K562 (cell line): Measurements from ENCODE around the gene EXOC2. TPM values are rescaled to one million over a fixed set of nuclear protein-coding genes. Genes with fewer than 3 reads are reported as not detected.

Experiments used
- ATAC-seq: fragments of 200-7000 bp; cut with Tn5 transposase; 3 replicates; pipeline ENCODE4 v1.9.1; 2020; ENCODE audit warnings: moderate library complexity
- BruUV-seq: library from RNA; stranded (reverse); fragments of 400-500 nt; replicated peaks from 2 replicates; lab custom pipeline; 2021; lab: Mats Ljungman, UMichigan
- CTCF ChIA-PET: fragments of 300-600 bp; formaldehyde crosslinking; extraction: SDS; loops from one replicate; lab custom pipeline; 2021; ENCODE audit warnings: low intra/inter-chr PET ratio; lab: Yijun Ruan, JAX
- POLR2A ChIA-PET: fragments of 300-600, 350-650 bp; sonication (Branson Sonifier 250); formaldehyde crosslinking; extraction: SDS; loops from one replicate; lab custom pipeline; 2021; ENCODE audit warnings: antibody characterized with exemption, inconsistent platforms; lab: Yijun Ruan, JAX
- DNase-seq, 4 experiments: peaks; one replicate each; pipeline versions ENCODE4 v3.0.0 to v3.0.0-alpha.2; 2011 to 2018; ENCODE audit warnings: low spot score in 3 of 4, mixed read lengths in 3 of 4; ENCODE audit errors: extremely low read depth in 1 of 4
- FAIRE-seq: peaks from 2 replicates; lab custom pipeline; 2011; peaks lifted over from hg19 to GRCh38; lab: Jason Lieb, UNC
- H2AFZ ChIP-seq: 2 replicates; pipeline ENCODE4 v1.6.0; 2011; ENCODE audit warnings: low read depth, low read length, control low read depth, inconsistent platforms
- H3K27ac ChIP-seq: fragments of 200-600 bp; 3 replicates; pipeline ENCODE4 v1.8.0; 2011; ENCODE audit warnings: low read depth, mild to moderate bottlenecking, control low read depth, inconsistent platforms, low read length, moderate library complexity, mixed read lengths; ENCODE audit errors: extremely low read depth
- H3K27me3 ChIP-seq, 2 experiments: fragments of 300-600 bp in 1 of 2; 2 replicates in 1 of 2; 3 replicates in 1 of 2; pipeline versions ENCODE4 v1.6.0 to v1.8.0; 2011; ENCODE audit warnings: inconsistent platforms in 2 of 2, low read length in 2 of 2, mild to moderate bottlenecking in 1 of 2, mixed read lengths in 1 of 2, moderate library complexity in 1 of 2; ENCODE audit not compliant: control insufficient read depth in 2 of 2, insufficient read depth in 2 of 2
- H3K36me3 ChIP-seq: fragments of 300-600 bp; 3 replicates; pipeline ENCODE4 v1.8.0; 2011; ENCODE audit warnings: mild to moderate bottlenecking, low read length, inconsistent platforms; ENCODE audit not compliant: control insufficient read depth, insufficient read depth
- H3K4me1 ChIP-seq, 2 experiments: fragments of 200-600 bp in 1 of 2; replicated peaks in 1 of 2; 2 replicates in 1 of 2; 3 replicates in 1 of 2; pipeline versions ENCODE4 v1.5.1 to v1.8.0; 2011; ENCODE audit warnings: inconsistent platforms in 2 of 2, low read length in 2 of 2, mild to moderate bottlenecking in 1 of 2, mixed read lengths in 1 of 2, moderate library complexity in 1 of 2; ENCODE audit not compliant: control insufficient read depth in 2 of 2, insufficient read depth in 2 of 2
- H3K4me2 ChIP-seq: 2 replicates; pipeline ENCODE4 v1.6.1; 2011; ENCODE audit warnings: low read length, control low read depth, inconsistent platforms, mixed read lengths; ENCODE audit not compliant: insufficient read depth
- H3K4me3 ChIP-seq: fragments of 200-600 bp; sonication (generic), shearing (Covaris generic); 2 replicates; pipeline ENCODE4 v1.5.1; 2016; ENCODE audit warnings: control low read depth, inconsistent platforms
- H3K79me2 ChIP-seq: fragments of 200-600 bp; 3 replicates; pipeline ENCODE4 v1.8.0; 2011; ENCODE audit warnings: low read length, inconsistent platforms; ENCODE audit not compliant: control insufficient read depth, insufficient read depth
- H3K9ac ChIP-seq, 2 experiments: 2 replicates each; pipeline versions ENCODE4 v1.6.0 to v1.6.1; 2011; ENCODE audit warnings: low read depth in 2 of 2, low read length in 2 of 2, control low read depth in 1 of 2, inconsistent platforms in 1 of 2, mild to moderate bottlenecking in 1 of 2, mixed read lengths in 1 of 2; ENCODE audit not compliant: insufficient read depth in 1 of 2
- H3K9me1 ChIP-seq: one replicate; pipeline ENCODE4 v1.6.0; 2011; ENCODE audit warnings: inconsistent platforms, mild to moderate bottlenecking, low read length, moderate library complexity; ENCODE audit not compliant: control insufficient read depth, insufficient read depth
- H3K9me3 ChIP-seq: replicated peaks from 2 replicates; pipeline ENCODE4 v1.5.1; 2011; ENCODE audit warnings: low read depth, low read length, inconsistent platforms; ENCODE audit not compliant: control insufficient read depth, insufficient read depth
- H4K20me1 ChIP-seq: replicated peaks from 2 replicates; pipeline ENCODE4 v1.6.1; 2011; ENCODE audit warnings: low read length, inconsistent platforms, mixed read lengths; ENCODE audit not compliant: control insufficient read depth, insufficient read depth
- DDX20 ChIP-seq: fragments of 450-650 bp; IDR thresholded peaks from 2 replicates; pipeline ENCODE4 v1.6.1; 2016; ENCODE audit warnings: missing genetic modification characterization, low read depth, mild to moderate bottlenecking, missing compliant biosample characterization, moderate library complexity
- MLLT1 ChIP-seq, 2 experiments: fragments of 450-650 bp; IDR thresholded peaks; 2 replicates each; pipeline ENCODE4 v1.6.1; 2016
- NKRF ChIP-seq: fragments of 450-650 bp; IDR thresholded peaks from 2 replicates; pipeline ENCODE4 v1.6.1; 2016; ENCODE audit warnings: borderline replicate concordance
- RBM15 ChIP-seq: fragments of 200-400 bp; formaldehyde crosslinking; IDR thresholded peaks from 2 replicates; pipeline ENCODE4 v1.6.1; 2018; ENCODE audit warnings: mild to moderate bottlenecking, low read length, moderate library complexity; ENCODE audit not compliant: insufficient read depth
- RBM39 ChIP-seq: fragments of 200-400 bp; formaldehyde crosslinking; optimal IDR thresholded peaks from 2 replicates; pipeline ENCODE3; 2018; ENCODE audit warnings: low read depth, low read length
- ZC3H4 ChIP-seq: sonication (generic); formaldehyde crosslinking; IDR thresholded peaks from 2 replicates; pipeline ENCODE4 v1.9.0; 2021; ENCODE audit warnings: missing genetic modification reagents, borderline replicate concordance
- ZNF511 ChIP-seq: sonication (generic); formaldehyde crosslinking; IDR thresholded peaks from 2 replicates; pipeline ENCODE4 v1.8.0; 2022; ENCODE audit warnings: mild to moderate bottlenecking, missing genetic modification reagents
- ZNF518B ChIP-seq: fragments of 250-450 bp; sonication (Bioruptor Pico); IDR thresholded peaks from 2 replicates; pipeline ENCODE4 v1.5.0; 2021; ENCODE audit warnings: mild to moderate bottlenecking, moderate library complexity
- WGBS: fragments of 100-300 bp; shearing (Covaris generic); methylation state at CpG from one replicate; pipeline ENCODE4 v1.1.6; 2016; ENCODE audit warnings: low coverage, mixed read lengths; ENCODE audit not compliant: insufficient coverage; ENCODE audit errors: missing lambda C conversion rate; 5-methylcytosine and 5-hydroxymethylcytosine counted together
- in situ Hi-C: fragments of 300-500 bp; cut with MboI; formaldehyde crosslinking; loops from 4 replicates; pipeline ENCODE4 v1.15.0; 2018; ENCODE audit warnings: inconsistent platforms, mixed read lengths
- intact Hi-C: fragments of 100-400 bp; cut with micrococcal nuclease; formaldehyde crosslinking; loops from 2 replicates; pipeline ENCODE4 v1.14.2; 2022
- polyA plus RNA-seq, 8 experiments: library from polyadenylated mRNA; depleted of rRNA in 4 of 8; stranded (reverse) in 5 of 8; unstranded in 3 of 8; fragments of >200 nt; fragmentation: Nextera tagmentation in 2 of 8; fragmentation: Illumina TruSeq in 1 of 8; extraction: Ambion mirVana in 2 of 8; extraction: Trizol in 1 of 8; gene quantifications; 2 replicates each; pipeline versions ENCODE4 v1.2.1 to v1.2.3, GENCODE V29; 2011 to 2014; ENCODE audit warnings: inconsistent platforms in 1 of 8, missing spikeins in 1 of 8
- total RNA-seq, 7 experiments: library from RNA; depleted of rRNA in 6 of 7; stranded (reverse); fragments of >200 nt in 6 of 7; fragmentation: Illumina TruSeq in 2 of 7; extraction: Trizol in 2 of 7; gene quantifications; 2 replicates each; pipeline versions ENCODE4 v1.2.1 to v1.2.3, GENCODE V29; 2011 to 2021; ENCODE audit warnings: low replicate concordance in 1 of 7

The EXOC2 gene
- total and polyA plus RNA-seq, 9 of the 15 experiments (the other 6 are each of a cell fraction or from before 2014, with no cell fraction given), result 12.2 to 30.2 (median 24.2) TPM

- TF ChIP-seq ZNF518B (CRISPR knock-in tag), result no peak
- no peak for DNase-seq
- Histone ChIP-seq H3K9ac (no peak overlapping the region), H3K9me3 (no peaks in the 10 kb centered on the region), H3K4me2 (no peak overlapping the region), H3K4me3 (no peak overlapping the region), H3K79me2 (no peaks in the 10 kb centered on the region), H3K36me3 (peaks cover 2% of the 10 kb centered on the region; the same call in 1 of the 3 replicates), H3K27ac (no peak overlapping the region), H3K4me1 (no peaks in the 10 kb centered on the region; a peak in 1 of 5 replicates), H2AFZ (no peak overlapping the region), H3K9me1 (no peaks in the 10 kb centered on the region), H3K27me3 (no peaks in the 10 kb centered on the region), H4K20me1 (no peaks in the 10 kb centered on the region)
- in situ Hi-C loops (no loop called here), intact Hi-C loops (no loop called here)
- CTCF ChIA-PET, result no interaction called here
- POLR2A ChIA-PET, result no interaction called here
- BruUV-seq, result no TSS peak
- ATAC-seq, result no peak
- FAIRE-seq, result no peak
- 66% methylated on average over 5 of the region's 5 CpGs for WGBS
These were observed 144.8 kb downstream of the EXOC2 start for GRCh38 chr6:548091-548490.

- no peaks in the 10 kb centered on the region for H4K20me1 ChIP-seq
- ATAC-seq (no peak), DNase-seq (no peak), FAIRE-seq (no peak)
- peaks cover 4% of the 10 kb centered on the region; the same call in 1 of the 3 replicates for H3K36me3 ChIP-seq
- no TSS peak for BruUV-seq
- no peak overlapping the region for H3K27ac ChIP-seq
- H3K9me3 ChIP-seq, result no peaks in the 10 kb centered on the region
- in situ Hi-C loops, result no loop called here
- no peaks in the 10 kb centered on the region for H3K79me2 ChIP-seq
- intact Hi-C loops, result no loop called here
- H3K9me1 ChIP-seq, result no peaks in the 10 kb centered on the region
- ChIA-PET CTCF (no interaction called here), POLR2A (no interaction called here)
- H3K9ac ChIP-seq, result no peak overlapping the region
- H3K4me2 ChIP-seq, result no peak overlapping the region
- no peak overlapping the region for H3K4me3 ChIP-seq
- H3K4me1 ChIP-seq, result peaks cover 0 to 3% of the 10 kb centered on the region in 2 experiments; a peak in 1 of 5 replicates
- no peak overlapping the region for H2AFZ ChIP-seq
- no peaks in the 10 kb centered on the region for H3K27me3 ChIP-seq
- TF ChIP-seq ZC3H4 (no peak), RBM39 (no peak), MLLT1 (IDR thresholded peaks at IDR 0.05) (no peak), NKRF (no peak), DDX20 (tag) (no peak), RBM15 (no peak), ZNF511 (CRISPR knock-in tag) (no peak)
These were observed 152.4 kb downstream of the EXOC2 start for GRCh38 chr6:540490-540889.
